GM12891 (cell line): ENCODE measurements around the gene IRAK3.
"Not testable (repeated sequence)": the region's sequence is repeated elsewhere in the genome, so short reads cannot be mapped to it uniquely, and the experiment has no call there.

Experiments used
- POLR2A ChIP-seq: IDR thresholded peaks from 2 replicates; pipeline ENCODE4 v1.6.1; 2011; ENCODE audit warnings: low read depth, low read length, control low read depth
- POU2F2 ChIP-seq: IDR thresholded peaks from 2 replicates; pipeline ENCODE4 v1.6.1; 2011; ENCODE audit warnings: low read depth, mild to moderate bottlenecking, control low read depth, low read length, moderate library complexity
- TAF1 ChIP-seq: IDR thresholded peaks from 2 replicates; pipeline ENCODE4 v1.6.1; 2011; ENCODE audit warnings: low read depth, low read length, control low read depth

DNA sequence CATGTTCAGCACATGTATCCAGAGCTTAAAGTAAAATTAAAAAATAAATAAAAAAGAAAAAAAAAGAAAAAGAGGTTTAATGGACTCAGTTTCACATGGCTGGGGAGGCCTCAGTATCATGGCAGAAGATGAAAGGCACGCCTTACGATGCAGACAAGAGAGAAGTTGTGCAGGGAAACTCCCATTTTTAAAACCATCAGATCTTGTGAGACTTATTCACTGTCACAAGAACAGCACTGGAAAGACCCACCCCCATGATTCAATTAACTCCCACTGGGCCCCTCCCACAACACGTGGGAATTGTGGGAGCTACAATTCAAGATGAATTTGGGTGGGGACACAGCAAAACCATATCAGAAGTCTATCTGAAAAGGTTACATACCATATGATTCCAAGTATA, 24.0 kb downstream of the IRAK3 start:
- not testable (repeated sequence) for TF ChIP-seq POLR2A, POU2F2, TAF1
